ES-I3 (cell line): ENCODE measurements around the gene IFI27L1.

ENCODE experiments used
- H3K36me3 ChIP-seq: 2 replicates; pipeline ENCODE4 v1.6.1; 2013; ENCODE audit warnings: mild to moderate bottlenecking, low read length, control low read depth, moderate library complexity; ENCODE audit not compliant: insufficient read depth
- H3K4me1 ChIP-seq: 2 replicates; pipeline ENCODE4 v1.6.1; 2013; ENCODE audit warnings: mild to moderate bottlenecking, control low read depth, low read length; ENCODE audit not compliant: insufficient read depth
- H3K9ac ChIP-seq: 2 replicates; pipeline ENCODE4 v1.6.1; 2013; ENCODE audit warnings: low read depth, mild to moderate bottlenecking, low read length, moderate library complexity
- H3K9me3 ChIP-seq: 2 replicates; pipeline ENCODE4 v1.6.1; 2013; ENCODE audit warnings: mild to moderate bottlenecking, low read length, moderate library complexity; ENCODE audit not compliant: control insufficient read depth, insufficient read depth

IFI27L1 gene, protein sequence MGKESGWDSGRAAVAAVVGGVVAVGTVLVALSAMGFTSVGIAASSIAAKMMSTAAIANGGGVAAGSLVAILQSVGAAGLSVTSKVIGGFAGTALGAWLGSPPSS

DNA sequence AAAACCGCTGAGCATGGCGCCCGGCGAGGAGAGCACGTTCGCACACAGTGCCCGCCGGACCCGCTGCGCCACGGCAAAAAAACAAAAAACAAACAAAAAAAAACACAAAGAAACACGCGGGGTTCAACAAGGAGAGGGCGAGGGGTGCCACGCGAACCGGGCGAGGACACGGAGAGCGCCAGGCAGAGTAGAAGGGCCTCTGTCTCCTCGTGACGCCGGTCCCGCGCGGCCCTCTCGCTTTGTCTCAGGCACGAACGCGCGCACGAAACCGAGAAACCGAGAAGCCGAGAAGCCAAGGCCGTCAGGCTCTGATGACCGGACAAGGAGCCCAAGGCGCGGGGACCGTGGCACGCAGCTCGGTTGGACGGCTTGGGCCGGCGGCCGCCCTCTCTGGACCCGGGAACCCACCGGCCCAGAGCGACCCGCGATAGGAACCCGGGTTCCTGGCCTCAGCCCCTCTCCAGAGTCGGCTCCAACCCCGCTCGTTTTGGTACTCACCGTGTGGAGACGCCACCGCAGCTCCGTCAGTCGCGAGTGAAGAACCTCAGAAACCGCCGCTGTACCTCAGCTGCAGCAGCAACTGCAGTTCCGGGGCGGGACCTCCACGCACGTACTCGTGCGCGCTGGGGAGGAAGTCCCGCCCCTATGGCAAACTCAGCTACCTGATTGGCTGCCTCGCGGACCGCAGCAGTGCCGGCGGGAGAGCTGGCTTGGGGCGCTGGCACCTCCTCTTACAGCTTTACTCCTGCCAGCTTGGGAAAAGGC, at the start of gene IFI27L1, which contains the start of gene DDX24:
IFI27L1 (plus strand) TSS at position 690 of the 765 bp plus-strand sequence. CDS start 15,628 bp downstream, outside the sequence.
DDX24 (minus strand) TSS at position 582 of the 765 bp plus-strand sequence. CDS start 1,460 bp downstream, outside the sequence.
- peaks cover 3% of the 10 kb centered on the region; the same call in 1 of the 2 replicates for H3K9me3 ChIP-seq
- H3K4me1 ChIP-seq = peaks cover 12% of the 10 kb centered on the region
- peaks cover 18% of the 10 kb centered on the region for H3K36me3 ChIP-seq
- peak within 1 kb of the TSS; percentile 81 for H3K9ac ChIP-seq

DNA sequence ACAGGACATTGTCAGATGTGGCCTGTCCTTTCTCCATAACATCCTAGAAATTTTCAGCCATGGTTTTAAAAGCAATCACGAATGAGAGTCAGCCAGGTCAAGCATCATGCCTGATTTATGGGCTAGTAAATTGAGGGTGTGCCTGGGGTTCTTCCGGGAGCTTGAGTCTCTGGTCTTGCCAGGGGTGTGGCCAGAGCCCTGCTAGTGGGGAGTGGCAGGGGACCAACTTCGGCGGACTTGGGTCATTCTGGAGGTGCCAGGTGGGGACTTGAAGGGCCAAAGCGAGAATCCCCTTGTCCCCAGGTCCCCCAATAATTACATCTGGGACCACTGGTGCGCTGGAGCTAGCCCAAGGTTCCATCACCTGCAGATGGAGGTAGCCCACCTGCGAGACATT, 49.2 kb upstream of the IFI27L1 start:
- no peaks in the 10 kb centered on the region for H3K9me3 ChIP-seq
- H3K9ac ChIP-seq = no peak overlapping the region
- no peaks in the 10 kb centered on the region for H3K36me3 ChIP-seq
- no peaks in the 10 kb centered on the region for H3K4me1 ChIP-seq

DNA sequence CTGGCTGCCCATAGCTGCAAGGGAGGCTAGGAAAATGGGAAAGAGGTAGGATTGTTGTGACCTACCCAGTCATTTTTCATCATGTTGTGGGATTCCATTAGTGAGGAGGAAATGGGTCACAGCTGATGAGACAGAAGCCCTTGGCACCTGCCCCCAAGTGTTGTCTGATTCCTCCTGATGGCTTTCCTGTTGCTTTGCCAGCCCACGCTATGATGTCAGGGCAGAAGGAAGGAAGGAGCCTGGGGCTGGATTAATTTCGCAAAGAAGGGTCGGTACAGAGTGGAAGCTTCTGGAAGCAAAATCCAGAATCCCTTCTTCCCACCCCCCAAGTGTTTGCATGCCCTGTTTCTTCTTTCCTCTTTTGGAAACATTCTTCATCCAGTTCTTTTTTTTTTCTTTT, 46.2 kb upstream of the IFI27L1 start:
- H3K36me3 ChIP-seq = no peaks in the 10 kb centered on the region
- no peaks in the 10 kb centered on the region for H3K9me3 ChIP-seq
- H3K9ac ChIP-seq = no peak overlapping the region
- no peaks in the 10 kb centered on the region for H3K4me1 ChIP-seq

DNA sequence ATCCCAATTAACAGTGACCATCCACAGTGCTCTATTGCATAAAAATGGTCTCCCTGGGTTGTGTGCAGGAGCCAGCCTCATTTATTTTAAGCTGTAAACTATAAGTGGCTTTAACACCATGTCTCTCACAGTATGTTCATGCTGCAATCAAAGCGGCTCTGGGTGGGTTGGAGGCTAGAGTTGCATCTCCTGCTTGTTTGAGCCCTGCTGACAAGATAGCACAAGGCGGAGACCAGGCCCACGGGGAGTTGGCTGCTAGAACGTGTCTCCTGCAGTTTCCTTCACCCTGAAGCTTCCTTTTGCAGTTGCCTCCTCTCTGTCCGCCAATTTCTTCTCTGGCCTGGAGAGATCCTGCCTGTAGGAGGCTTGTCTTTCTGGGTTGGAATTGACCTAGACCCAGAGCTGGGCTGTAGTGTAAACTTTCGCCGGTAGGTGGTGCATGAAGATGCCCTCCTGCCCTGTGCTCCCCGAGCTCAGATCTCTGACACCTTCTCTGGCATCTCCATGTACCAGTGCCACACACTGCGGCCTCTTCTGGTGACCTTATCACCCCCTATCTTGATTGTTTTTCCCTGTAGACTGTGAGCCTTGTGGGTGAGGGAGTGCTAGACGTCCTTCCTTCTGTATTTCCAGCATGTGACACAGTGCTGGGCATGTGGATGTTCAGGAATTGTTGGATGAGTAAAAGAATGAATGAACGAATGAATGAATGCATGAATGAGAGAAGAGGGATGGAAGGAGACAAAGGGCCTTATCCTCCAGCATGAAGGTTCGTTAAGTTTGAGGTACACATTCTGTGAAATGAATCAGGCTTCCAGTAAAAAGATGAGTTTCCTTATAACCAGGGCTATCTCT, 44.6 kb upstream of the IFI27L1 start:
- Histone ChIP-seq H3K9me3 (no peaks in the 10 kb centered on the region), H3K36me3 (no peaks in the 10 kb centered on the region), H3K4me1 (no peaks in the 10 kb centered on the region), H3K9ac (no peak overlapping the region)

DNA sequence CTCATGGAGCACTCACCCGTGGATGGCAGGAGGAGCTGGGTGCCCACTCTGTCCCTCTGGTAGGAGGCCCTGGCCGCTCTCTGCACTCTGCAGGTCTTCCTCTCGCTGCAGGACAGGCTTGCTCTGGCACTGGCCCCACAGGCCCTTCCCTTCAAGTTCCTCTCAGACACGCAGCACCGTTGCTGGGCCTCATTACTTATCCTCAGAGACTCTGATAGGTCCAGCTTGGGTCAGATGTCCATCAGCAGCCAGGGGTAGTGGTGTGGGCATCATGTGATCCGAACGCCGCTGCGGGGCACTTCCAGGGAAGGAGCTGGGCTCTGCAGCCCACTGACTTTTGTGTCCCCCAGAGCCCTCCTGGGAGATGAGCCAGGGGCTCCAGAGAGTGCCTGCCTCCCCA, 43.2 kb upstream of the IFI27L1 start:
- Histone ChIP-seq H3K4me1 (no peaks in the 10 kb centered on the region), H3K36me3 (no peaks in the 10 kb centered on the region), H3K9ac (no peak overlapping the region), H3K9me3 (no peaks in the 10 kb centered on the region)

DNA sequence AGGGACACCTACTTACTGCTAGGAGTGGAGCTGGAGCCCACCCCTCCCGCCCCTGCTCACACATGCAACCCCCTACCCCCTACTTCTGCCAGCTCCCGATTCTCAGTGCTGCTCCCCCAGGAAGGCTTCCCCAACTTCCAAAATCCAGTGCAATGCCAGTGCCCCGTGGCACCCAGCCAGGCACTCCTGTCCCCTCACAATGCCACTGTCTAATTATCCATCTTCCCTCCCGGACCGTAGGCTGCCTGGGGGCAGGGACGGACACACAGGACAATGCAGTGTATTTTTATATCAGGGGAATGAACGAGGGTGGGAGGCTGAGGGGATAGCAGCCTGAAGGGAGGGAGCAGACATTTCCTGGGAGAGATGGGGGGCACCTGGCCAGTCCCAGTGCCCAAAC, 42.6 kb upstream of the IFI27L1 start:
- H3K9me3 ChIP-seq = no peaks in the 10 kb centered on the region
- no peak overlapping the region for H3K9ac ChIP-seq
- no peaks in the 10 kb centered on the region for H3K36me3 ChIP-seq
- H3K4me1 ChIP-seq = no peaks in the 10 kb centered on the region

DNA sequence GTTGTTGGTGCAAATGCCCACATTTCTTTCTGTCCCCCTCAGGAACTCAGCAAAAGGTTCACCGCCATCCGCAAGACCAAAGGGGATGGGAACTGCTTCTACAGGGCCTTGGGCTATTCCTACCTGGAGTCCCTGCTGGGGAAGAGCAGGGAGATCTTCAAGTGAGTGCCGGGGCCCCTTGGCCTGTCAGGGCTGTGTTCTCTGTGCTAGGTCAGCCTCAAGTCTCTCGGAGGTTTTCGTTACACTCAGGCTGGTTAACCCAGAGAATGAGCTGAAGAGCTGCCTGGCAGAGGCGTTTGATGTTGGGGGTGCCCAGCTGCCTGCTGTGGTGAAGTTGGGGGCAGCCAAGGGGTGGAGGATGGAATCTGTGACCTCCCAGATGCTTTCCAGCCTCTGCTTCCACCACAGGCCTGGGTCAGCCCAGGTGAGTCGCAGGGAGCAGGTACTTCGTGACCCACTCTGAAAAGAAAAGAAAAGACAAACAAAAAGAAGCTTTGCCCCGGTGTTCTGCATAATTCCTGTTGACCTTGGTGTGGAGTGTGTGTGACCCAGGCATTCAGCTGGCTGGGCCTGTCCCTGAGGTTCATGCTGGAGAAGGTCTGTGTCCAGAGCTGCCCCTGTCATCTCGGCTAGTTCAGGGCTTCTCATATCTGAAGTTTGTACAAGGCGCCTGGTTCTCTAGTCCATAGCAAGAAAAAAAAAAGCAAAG, 42.0 kb upstream of the IFI27L1 start:
- Histone ChIP-seq H3K36me3 (no peaks in the 10 kb centered on the region), H3K9me3 (no peaks in the 10 kb centered on the region), H3K4me1 (no peaks in the 10 kb centered on the region), H3K9ac (no peak overlapping the region)

DNA sequence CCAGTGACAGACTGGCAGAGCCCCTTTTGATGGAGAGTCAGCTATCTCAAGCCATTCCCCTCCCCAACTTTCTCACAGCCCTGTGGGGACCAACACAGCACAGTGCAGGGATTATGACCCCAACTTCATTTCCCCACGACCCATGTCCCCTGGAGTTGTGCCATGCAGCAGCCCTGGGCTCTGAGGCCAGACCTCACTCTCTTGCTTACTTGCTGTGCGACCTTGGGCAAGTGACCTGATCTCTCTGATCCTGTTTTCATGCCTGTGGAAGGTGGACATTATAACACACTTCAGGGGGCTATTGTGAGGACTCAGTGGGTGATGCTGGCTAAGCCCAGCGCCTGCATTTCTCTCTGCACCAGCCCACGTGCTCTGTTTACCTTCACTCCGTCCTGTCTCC, 40.9 kb upstream of the IFI27L1 start:
- Histone ChIP-seq H3K9ac (no peak overlapping the region), H3K4me1 (no peaks in the 10 kb centered on the region), H3K36me3 (no peaks in the 10 kb centered on the region; the same call in 1 of the 2 replicates), H3K9me3 (no peaks in the 10 kb centered on the region)

DNA sequence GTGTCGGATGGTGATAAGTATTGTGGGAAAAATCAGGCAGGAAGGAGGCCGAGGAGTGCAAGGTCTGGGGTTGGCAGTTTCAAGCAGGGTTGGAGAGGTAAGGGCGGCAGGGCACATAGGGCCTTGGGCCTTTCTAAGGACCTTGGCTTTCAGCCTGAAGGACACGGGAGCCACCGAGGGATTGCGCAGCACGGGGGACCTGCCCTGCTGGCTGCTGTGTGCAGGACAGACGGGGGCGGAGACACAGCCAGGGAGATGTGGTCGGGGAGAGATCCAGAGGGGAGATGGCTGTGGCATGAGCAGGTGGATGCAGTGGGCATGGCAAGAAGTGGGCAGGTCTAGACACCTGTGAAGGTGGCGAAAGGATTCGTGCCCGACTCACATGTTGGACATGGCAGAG, 40.3 kb upstream of the IFI27L1 start:
- Histone ChIP-seq H3K36me3 (no peaks in the 10 kb centered on the region; the same call in 1 of the 2 replicates), H3K9me3 (no peaks in the 10 kb centered on the region), H3K4me1 (no peaks in the 10 kb centered on the region), H3K9ac (no peak overlapping the region)

DNA sequence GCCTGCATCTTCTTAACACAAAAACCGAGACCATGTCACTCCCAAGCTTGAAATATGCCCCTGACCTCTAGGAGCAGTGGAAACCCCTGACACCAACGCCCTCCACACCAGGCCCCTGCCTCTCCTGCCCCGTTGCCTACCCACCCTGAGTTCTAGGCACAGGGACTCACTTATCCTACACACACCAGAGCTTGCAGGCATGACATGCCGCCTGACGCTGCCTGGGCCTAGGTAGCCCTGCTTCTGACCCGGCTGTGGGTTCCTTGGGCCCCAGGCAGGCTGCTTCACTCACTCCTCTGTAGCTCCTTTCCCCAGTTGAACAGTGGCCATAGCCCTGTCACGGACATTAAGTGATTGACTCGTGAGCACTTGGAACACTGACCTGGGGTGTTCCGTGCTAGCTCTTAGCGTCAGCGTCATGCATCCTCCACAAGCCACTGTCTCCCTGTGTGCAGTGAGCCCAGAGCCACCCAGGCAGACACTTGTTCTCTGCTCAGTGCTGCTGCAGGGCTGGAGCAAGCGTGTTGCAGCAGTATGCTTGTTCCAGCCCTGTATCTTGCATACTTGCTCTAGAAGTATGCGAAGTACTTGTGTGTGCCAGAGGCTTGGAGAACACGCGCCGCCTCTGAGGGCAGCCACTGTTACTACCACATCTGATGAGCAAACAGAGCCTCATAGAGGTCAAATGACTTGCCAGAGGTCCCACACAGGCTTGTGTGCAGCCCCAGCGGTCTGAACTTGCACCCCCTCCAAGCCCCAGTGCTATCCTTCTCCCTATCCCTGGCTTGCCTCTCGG, 39.4 kb upstream of the IFI27L1 start:
- no peaks in the 10 kb centered on the region for H3K9me3 ChIP-seq
- H3K4me1 ChIP-seq = no peaks in the 10 kb centered on the region
- H3K9ac ChIP-seq = no peak overlapping the region
- H3K36me3 ChIP-seq = peaks cover 4% of the 10 kb centered on the region

DNA sequence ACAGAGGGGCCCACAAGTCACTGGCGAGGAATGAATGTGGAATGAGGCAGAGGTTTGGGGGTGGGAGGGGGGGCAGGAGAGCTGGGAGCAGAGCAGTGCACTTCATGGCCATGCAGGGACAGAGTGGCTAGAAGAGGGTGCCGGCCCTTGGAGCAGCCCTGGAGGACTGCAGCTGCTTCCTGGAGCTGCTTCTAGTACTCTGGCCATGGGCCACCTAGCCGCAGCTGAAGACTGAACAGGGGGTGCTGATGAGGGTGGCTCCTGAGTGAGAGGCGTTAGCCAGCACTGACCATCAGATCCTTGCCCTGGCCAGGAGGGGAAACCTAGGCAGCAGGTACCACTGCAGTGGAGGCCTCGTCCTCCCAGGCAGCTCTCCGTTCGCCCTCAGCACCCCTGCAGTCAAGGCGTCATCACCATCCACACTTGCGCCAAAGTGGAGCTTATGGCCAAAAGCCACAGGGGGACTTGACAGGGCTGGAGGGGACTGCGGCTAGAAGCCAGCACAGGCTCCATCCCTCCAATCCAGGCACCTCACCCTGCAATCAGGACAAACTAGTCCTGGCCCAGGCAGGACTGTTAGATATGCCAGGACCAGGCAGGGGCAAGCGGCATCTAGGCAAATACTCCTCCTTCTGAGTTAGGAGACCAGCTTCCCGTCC, 38.5 kb upstream of the IFI27L1 start:
- Histone ChIP-seq H3K4me1 (no peaks in the 10 kb centered on the region), H3K9ac (no peak overlapping the region), H3K9me3 (no peaks in the 10 kb centered on the region), H3K36me3 (peaks cover 4% of the 10 kb centered on the region)

DNA sequence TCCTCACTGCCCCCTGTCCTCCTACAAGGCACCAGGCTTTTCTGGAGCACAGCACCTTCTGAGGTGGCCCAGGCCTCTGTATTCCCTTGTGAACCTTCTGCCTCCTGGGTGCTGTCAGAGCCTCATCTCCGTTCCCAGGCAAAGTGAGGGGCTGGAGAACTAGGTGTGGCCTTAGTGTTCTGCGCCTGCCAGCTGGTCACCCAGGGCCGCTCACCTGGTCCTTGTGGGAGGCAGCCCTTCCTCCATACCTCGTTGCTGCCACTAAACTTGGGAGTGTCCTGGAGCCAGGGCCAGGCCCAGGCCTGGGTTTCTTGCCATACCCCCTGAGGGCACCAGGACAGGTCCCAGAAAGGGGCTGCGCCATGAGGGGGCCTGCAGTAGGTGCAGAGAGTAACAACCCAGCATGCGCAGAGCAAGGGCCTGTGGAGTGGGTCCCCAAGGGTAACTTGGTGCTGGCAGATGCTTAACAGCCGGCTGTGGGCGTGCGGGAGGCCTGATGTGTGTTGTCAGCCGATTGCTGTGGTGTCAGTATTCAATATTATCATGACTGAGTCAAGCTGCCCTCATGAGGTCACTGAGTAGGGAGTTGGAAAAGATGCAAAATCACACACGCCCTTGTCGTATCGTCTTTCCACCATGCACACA, 37.9 kb upstream of the IFI27L1 start:
- Histone ChIP-seq H3K9ac (no peak overlapping the region), H3K36me3 (peaks cover 10% of the 10 kb centered on the region), H3K4me1 (no peaks in the 10 kb centered on the region), H3K9me3 (no peaks in the 10 kb centered on the region)
